Liver (tissue), 9 donors: ENCODE measurements around the gene ZNF543. TPM values are rescaled to one million over a fixed set of nuclear protein-coding genes. Genes with fewer than 3 reads are reported as not detected.

Experiments used
- DNase-seq: peaks from one replicate; pipeline ENCODE4 v3.0.0-alpha.2; 2017; ENCODE audit warnings: low spot score
- H3K27ac ChIP-seq, 2 donors: one replicate each; pipeline ENCODE4 v1.7.0; 2013; ENCODE audit warnings: inconsistent platforms in 2 of 2, low read length in 2 of 2, control low read depth in 1 of 2, low read depth in 1 of 2, mild to moderate bottlenecking in 1 of 2
- H3K27me3 ChIP-seq, 4 donors: one replicate each; pipeline versions ENCODE4 v1.6.1 to v1.7.0; 2013; ENCODE audit warnings: low read length in 3 of 4, inconsistent platforms in 1 of 4, mild to moderate bottlenecking in 1 of 4, moderate library complexity in 1 of 4; ENCODE audit not compliant: control insufficient read depth in 4 of 4, insufficient read depth in 4 of 4
- H3K36me3 ChIP-seq, 4 donors: one replicate each; pipeline versions ENCODE4 v1.6.1 to v1.7.0; 2013; ENCODE audit warnings: low read length in 3 of 4, mild to moderate bottlenecking in 3 of 4, low read depth in 1 of 4, moderate library complexity in 1 of 4; ENCODE audit not compliant: control insufficient read depth in 4 of 4, insufficient read depth in 3 of 4
- H3K4me1 ChIP-seq, 4 donors: one replicate each; pipeline versions ENCODE4 v1.6.1 to v1.7.0; 2013; ENCODE audit warnings: low read length in 3 of 4, mild to moderate bottlenecking in 3 of 4, moderate library complexity in 1 of 4; ENCODE audit not compliant: control insufficient read depth in 4 of 4, insufficient read depth in 4 of 4
- H3K4me3 ChIP-seq, 3 donors: one replicate each; pipeline versions ENCODE4 v1.6.1 to v1.7.0; 2013; ENCODE audit warnings: low read length in 3 of 3, control low read depth in 1 of 3, low read depth in 1 of 3, mild to moderate bottlenecking in 1 of 3
- H3K9ac ChIP-seq, 2 donors: one replicate each; pipeline ENCODE4 v1.7.0; 2013; ENCODE audit warnings: low read length in 2 of 2, mild to moderate bottlenecking in 2 of 2, moderate library complexity in 2 of 2, control low read depth in 1 of 2, low read depth in 1 of 2
- H3K9me3 ChIP-seq, 4 donors: one replicate each; pipeline versions ENCODE4 v1.6.1 to v1.7.0; 2013; ENCODE audit warnings: low read length in 3 of 4; ENCODE audit not compliant: control insufficient read depth in 4 of 4
- ATF3 ChIP-seq: IDR thresholded peaks from 2 replicates; pipeline ENCODE4 v1.6.1; 2016; ENCODE audit warnings: antibody characterized with exemption
- EGR1 ChIP-seq, 2 donors: IDR thresholded peaks; 2 replicates each; pipeline ENCODE4 v1.6.1; 2016 to 2018; ENCODE audit warnings: antibody characterized with exemption in 2 of 2, low read depth in 2 of 2
- FOXA1 ChIP-seq: IDR thresholded peaks from 2 replicates; pipeline ENCODE4 v1.6.1; 2016; ENCODE audit warnings: antibody characterized with exemption
- FOXA2 ChIP-seq: IDR thresholded peaks from 2 replicates; pipeline ENCODE4 v1.6.1; 2016; ENCODE audit warnings: antibody characterized with exemption
- GABPA ChIP-seq, 2 donors: IDR thresholded peaks in 1 of 2; conservative IDR thresholded peaks in 1 of 2; 2 replicates each; pipeline ENCODE4 v1.6.1; 2016; ENCODE audit warnings: antibody characterized with exemption in 2 of 2, mild to moderate bottlenecking in 1 of 2, moderate library complexity in 1 of 2
- HNF4A ChIP-seq, 2 donors: conservative IDR thresholded peaks; 2 replicates each; pipeline ENCODE4 v1.6.1; 2016; ENCODE audit warnings: antibody characterized with exemption in 2 of 2, mild to moderate bottlenecking in 2 of 2
- JUND ChIP-seq, 2 donors: IDR thresholded peaks; 2 replicates each; pipeline ENCODE4 v1.6.1; 2016; ENCODE audit warnings: antibody characterized with exemption in 2 of 2
- MAX ChIP-seq: IDR thresholded peaks from 2 replicates; pipeline ENCODE4 v1.6.1; 2016; ENCODE audit warnings: antibody characterized with exemption
- NR2F2 ChIP-seq: IDR thresholded peaks from 2 replicates; pipeline ENCODE4 v1.6.1; 2016; ENCODE audit warnings: antibody characterized with exemption
- RAD21 ChIP-seq, 2 donors: IDR thresholded peaks; 2 replicates each; pipeline ENCODE4 v1.6.1; 2016; ENCODE audit warnings: antibody characterized with exemption in 2 of 2, mild to moderate bottlenecking in 2 of 2
- RXRA ChIP-seq, 2 donors: IDR thresholded peaks; 2 replicates each; pipeline ENCODE4 v1.6.1; 2017 to 2018; ENCODE audit warnings: antibody characterized with exemption in 2 of 2, mild to moderate bottlenecking in 1 of 2
- SP1 ChIP-seq: IDR thresholded peaks from 2 replicates; pipeline ENCODE4 v1.6.1; 2018; ENCODE audit warnings: antibody characterized with exemption, mild to moderate bottlenecking
- TAF1 ChIP-seq: conservative IDR thresholded peaks from 2 replicates; pipeline ENCODE4 v1.6.1; 2016; ENCODE audit warnings: antibody characterized with exemption, mild to moderate bottlenecking
- YY1 ChIP-seq: IDR thresholded peaks from 2 replicates; pipeline ENCODE4 v1.6.1; 2016; ENCODE audit warnings: antibody characterized with exemption, mild to moderate bottlenecking
- WGBS: extraction: QIAGEN DNeasy Blood & Tissue Kit; methylation state at CpG from one replicate; pipeline ENCODE4 v1.1.7; 2013; 5-methylcytosine and 5-hydroxymethylcytosine counted together
- polyA plus RNA-seq, 2 donors: library from polyadenylated mRNA; stranded (reverse) in 1 of 2; unstranded in 1 of 2; fragments of 200-250 nt in 1 of 2; fragments of >200 nt in 1 of 2; fragmentation: Nextera tagmentation in 1 of 2; extraction: Ambion mirVana in 1 of 2; gene quantifications; one replicate each; pipeline versions ENCODE4 v1.2.1 to v1.2.3, GENCODE V29; 2013 to 2015
- total RNA-seq, 2 donors: library from RNA; depleted of rRNA; stranded (reverse); fragments of >200 nt; gene quantifications; one replicate each; pipeline ENCODE4 v1.2.3, GENCODE V29; 2014
- TF ChIP-seq, protein P1 (sequence below): IDR thresholded peaks from 2 replicates; pipeline ENCODE4 v1.6.1; 2016; ENCODE audit warnings: antibody characterized with exemption
- TF ChIP-seq, protein P2 (sequence below): IDR thresholded peaks from 2 replicates; pipeline ENCODE4 v1.6.1; 2016; ENCODE audit warnings: antibody characterized with exemption, mild to moderate bottlenecking
- donor health status: healthy.
- donor health status: healthy.
- donor health status: healthy.
- donor health status: healthy.
- donor health status: healthy.

Gene ZNF543
- total and polyA plus RNA-seq, 4 donors, result 0.38 to 8.4 (median 2.2) TPM

GRCh38 chr19:57363688-57364181 lies 43.5 kb downstream of the ZNF543 start:
- 2% methylated on average over 18 of the region's 18 CpGs for WGBS
- DNase-seq, result no peak
- TF ChIP-seq HNF4A (conservative IDR thresholded peaks at IDR 0.05) (no peak), ATF3 (no peak), RAD21 (IDR thresholded peaks at IDR 0.05) (no peak), MAX (no peak), YY1 (no peak), FOXA2 (no peak), TAF1 (no peak), EGR1 (IDR thresholded peaks at IDR 0.05; ENCODE audit: low read depth in 2 of 2) (no peak), GABPA (IDR thresholded peaks at IDR 0.05 in 1 of 2, conservative IDR thresholded peaks at IDR 0.05 in 1 of 2) (no peak), RXRA (IDR thresholded peaks at IDR 0.05) (no peak), JUND (IDR thresholded peaks at IDR 0.05) (no peak), FOXA1 (no peak), SP1 (no peak)
- TF ChIP-seq, protein P1, sequence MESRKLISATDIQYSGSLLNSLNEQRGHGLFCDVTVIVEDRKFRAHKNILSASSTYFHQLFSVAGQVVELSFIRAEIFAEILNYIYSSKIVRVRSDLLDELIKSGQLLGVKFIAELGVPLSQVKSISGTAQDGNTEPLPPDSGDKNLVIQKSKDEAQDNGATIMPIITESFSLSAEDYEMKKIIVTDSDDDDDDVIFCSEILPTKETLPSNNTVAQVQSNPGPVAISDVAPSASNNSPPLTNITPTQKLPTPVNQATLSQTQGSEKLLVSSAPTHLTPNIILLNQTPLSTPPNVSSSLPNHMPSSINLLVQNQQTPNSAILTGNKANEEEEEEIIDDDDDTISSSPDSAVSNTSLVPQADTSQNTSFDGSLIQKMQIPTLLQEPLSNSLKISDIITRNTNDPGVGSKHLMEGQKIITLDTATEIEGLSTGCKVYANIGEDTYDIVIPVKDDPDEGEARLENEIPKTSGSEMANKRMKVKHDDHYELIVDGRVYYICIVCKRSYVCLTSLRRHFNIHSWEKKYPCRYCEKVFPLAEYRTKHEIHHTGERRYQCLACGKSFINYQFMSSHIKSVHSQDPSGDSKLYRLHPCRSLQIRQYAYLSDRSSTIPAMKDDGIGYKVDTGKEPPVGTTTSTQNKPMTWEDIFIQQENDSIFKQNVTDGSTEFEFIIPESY, result no peak
- TF ChIP-seq, protein P2, sequence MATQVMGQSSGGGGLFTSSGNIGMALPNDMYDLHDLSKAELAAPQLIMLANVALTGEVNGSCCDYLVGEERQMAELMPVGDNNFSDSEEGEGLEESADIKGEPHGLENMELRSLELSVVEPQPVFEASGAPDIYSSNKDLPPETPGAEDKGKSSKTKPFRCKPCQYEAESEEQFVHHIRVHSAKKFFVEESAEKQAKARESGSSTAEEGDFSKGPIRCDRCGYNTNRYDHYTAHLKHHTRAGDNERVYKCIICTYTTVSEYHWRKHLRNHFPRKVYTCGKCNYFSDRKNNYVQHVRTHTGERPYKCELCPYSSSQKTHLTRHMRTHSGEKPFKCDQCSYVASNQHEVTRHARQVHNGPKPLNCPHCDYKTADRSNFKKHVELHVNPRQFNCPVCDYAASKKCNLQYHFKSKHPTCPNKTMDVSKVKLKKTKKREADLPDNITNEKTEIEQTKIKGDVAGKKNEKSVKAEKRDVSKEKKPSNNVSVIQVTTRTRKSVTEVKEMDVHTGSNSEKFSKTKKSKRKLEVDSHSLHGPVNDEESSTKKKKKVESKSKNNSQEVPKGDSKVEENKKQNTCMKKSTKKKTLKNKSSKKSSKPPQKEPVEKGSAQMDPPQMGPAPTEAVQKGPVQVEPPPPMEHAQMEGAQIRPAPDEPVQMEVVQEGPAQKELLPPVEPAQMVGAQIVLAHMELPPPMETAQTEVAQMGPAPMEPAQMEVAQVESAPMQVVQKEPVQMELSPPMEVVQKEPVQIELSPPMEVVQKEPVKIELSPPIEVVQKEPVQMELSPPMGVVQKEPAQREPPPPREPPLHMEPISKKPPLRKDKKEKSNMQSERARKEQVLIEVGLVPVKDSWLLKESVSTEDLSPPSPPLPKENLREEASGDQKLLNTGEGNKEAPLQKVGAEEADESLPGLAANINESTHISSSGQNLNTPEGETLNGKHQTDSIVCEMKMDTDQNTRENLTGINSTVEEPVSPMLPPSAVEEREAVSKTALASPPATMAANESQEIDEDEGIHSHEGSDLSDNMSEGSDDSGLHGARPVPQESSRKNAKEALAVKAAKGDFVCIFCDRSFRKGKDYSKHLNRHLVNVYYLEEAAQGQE, result no peak
- Histone ChIP-seq H3K4me1 (peaks cover 0 to 11% (median 8%) of the 10 kb centered on the region in 4 donors), H3K4me3 (peak overlapping the region; percentile 84 to 96 (median 89)), H3K9me3 (peaks cover 15 to 22% (median 16%) of the 10 kb centered on the region in 4 donors), H3K9ac (peak overlapping the region in 1 of 2 donors; percentile 64), H3K27ac (peak overlapping the region; percentile 81 to 93), H3K27me3 (no peaks in the 10 kb centered on the region), H3K36me3 (peaks cover 2 to 8% (median 2%) of the 10 kb centered on the region in 4 donors)

- 96% methylated on average over 2 of the region's 2 CpGs for WGBS
- no peaks in the 10 kb centered on the region for H3K27me3 ChIP-seq
- peaks cover 0 to 11% (median 8%) of the 10 kb centered on the region in 4 donors for H3K4me1 ChIP-seq
- peaks cover 2 to 11% (median 6%) of the 10 kb centered on the region in 4 donors for H3K36me3 ChIP-seq
- H3K4me3 ChIP-seq, result no peak overlapping the region
- H3K9me3 ChIP-seq, result peaks cover 7 to 23% (median 12%) of the 10 kb centered on the region in 4 donors
- TF ChIP-seq FOXA1, result no peak
- TF ChIP-seq, protein P1, result no peak
- no peak for TF ChIP-seq NR2F2
- TF ChIP-seq EGR1 (IDR thresholded peaks at IDR 0.05; ENCODE audit: low read depth in 2 of 2), result no peak
- no peak for TF ChIP-seq SP1
- TF ChIP-seq RAD21 (IDR thresholded peaks at IDR 0.05), result no peak
- no peak overlapping the region for H3K27ac ChIP-seq
- no peak for DNase-seq
- no peak overlapping the region for H3K9ac ChIP-seq
Measured at GRCh38 chr19:57366776-57367175, 46.5 kb downstream of the ZNF543 start.
